HG03520 (cell line): ENCODE results near the gene HACE1.
"Not testable (repeated sequence)": the region's sequence is repeated elsewhere in the genome, so short reads cannot be mapped to it uniquely, and the experiment has no call there.

Experiments
- ATAC-seq: cut with Tn5 transposase; IDR thresholded peaks from one replicate; pipeline ENCODE4 v1.9.1; 2021; ENCODE audit warnings: mild to moderate bottlenecking, moderate library complexity; ENCODE audit not compliant: unreplicated experiment

Gene HACE1

DNA sequence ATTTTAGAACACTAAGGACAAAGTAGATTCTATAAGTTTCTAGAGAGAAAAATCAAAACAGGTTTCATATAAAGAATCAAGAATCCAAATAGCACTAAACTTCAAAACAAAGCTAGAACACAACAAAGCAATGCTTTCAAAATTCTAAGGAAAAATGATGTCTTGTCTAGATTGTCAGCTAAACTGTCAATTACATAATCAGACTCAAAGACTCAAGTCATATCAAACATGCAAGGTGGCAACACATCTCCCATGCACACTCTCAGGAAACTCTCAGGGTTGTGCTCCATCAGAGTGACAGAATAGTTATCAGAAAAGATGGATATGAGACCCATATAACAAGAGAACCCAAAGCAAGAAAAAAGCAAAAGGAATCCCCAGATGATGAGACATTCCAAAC, 23.9 kb downstream of the HACE1 start:
- no peak for ATAC-seq

DNA sequence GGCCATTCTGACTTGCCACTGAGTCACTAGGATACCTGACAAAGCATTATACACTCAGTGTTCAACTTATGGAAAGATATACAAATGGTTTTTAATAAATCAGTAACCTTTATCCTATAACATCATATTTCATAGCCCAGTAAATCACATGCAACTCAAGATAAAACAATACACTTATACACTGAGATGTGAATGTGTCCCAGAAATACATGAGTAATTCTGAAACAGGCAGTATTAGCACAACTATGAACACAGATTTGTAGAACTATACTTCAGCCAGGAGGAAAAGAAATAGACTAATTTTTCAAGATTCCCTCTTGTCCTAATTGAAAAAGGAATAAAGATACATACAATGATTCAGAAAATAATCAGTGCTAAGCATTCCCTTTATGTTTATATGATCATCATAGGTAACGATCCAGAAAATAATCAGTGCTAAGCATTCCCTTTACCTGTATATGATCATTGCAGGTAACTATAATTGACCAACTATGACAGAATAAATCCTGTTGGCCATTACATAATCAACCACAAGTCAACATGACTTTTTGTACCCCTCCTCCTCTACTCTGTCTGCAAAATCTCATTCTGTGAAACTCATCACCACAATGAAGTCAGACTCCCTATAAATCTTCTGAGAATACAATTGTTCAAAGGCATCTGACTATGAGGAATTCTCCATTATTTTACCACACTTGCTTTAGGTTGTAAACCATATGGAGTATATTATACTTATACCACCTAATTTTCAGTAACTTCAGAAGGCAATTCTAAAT, 30.3 kb downstream of the HACE1 start:
- ATAC-seq: no peak

DNA sequence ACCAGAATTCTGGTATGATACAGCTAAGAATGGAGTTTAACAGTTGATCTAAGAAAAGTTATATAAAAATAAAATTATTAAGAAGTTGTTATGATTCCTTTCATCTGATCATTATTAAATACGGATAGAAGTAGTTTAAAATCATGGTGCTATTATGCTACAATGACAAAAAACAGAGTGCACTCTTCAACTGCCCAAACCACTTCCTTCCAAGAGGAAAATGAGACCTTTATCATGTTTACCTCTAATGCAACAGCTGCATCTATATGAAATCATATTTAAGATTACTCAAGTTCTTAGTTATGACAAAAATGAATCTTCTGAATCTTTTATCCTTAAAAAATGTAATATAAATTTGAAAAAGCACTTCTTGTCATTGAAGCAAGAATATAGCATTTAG, 31.2 kb downstream of the HACE1 start:
- no peak for ATAC-seq

DNA sequence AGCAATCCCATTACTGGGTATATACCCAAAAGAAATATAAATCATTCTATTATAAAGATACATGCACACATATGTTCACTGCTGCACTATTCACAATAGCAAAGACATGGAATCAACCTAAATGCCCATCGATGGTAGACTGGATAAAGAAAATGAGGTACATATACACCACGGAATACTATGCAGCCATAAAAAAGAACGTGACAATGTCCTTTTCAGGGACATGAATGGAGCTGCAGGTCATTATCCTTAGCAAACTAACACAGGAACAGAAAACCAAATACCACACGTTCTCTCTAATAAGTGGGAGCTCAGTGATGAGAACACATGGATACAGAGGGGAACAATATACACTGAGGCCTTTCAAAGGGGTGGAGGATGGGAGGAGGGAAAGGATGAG, 38.9 kb downstream of the HACE1 start:
- ATAC-seq: not testable (repeated sequence)

DNA sequence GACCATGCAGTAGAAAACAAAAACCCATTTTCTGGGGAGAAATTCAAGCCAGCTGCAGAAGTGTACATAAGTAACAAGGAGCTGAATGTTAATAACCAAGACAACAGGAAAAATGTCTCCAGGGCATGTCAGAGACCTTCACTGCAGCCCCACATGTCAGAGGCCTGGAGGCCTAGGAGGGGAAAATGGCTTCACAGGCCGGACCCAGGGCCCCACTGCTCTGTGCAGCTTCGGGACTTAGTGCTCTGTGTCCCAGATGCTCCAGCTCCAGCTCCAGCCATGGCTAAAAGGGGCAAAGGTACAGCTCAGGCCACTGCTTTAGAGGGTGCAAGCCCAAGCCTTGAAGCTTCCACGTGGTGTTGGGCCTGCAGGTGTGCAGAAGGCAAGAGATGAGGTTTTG, 43.6 kb downstream of the HACE1 start:
- ATAC-seq: no peak

DNA sequence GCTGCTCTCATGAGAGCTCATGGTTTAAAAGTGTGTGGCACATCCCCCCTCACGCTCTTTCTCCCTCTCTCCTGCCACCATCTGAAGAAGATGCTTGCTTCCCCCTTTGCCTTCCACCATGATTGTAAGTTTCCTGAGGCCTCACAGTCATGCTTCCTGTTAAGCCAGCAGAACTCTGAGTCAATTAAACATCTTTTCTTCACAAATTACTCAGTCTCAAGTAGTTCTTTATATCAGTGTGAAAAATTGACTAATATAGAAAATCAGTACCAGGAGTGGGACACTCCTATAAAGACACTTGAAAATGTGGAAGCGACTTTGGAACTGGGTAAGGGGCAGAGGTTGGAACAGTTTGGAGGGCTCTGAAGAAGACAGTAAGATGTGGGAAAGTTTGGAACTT, 45.0 kb downstream of the HACE1 start:
- no peak for ATAC-seq

DNA sequence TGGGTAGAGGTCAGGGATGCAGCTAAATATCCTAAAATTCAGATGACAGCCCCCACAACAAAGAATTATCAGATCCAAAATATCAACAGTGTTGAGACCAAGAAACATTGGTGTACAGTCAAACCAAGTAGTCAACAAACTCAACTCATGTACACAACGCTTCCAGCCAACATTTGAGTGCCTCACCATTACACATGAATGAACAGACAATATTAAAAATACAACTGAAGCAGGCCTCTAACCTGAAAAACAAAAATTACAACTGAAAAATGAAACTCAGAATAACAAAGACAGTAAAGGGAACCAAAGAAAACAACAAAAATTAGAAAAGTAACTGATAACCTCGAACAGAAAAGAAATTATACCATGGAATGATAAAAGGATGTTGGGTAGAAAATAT, 46.2 kb downstream of the HACE1 start:
- no peak for ATAC-seq

DNA sequence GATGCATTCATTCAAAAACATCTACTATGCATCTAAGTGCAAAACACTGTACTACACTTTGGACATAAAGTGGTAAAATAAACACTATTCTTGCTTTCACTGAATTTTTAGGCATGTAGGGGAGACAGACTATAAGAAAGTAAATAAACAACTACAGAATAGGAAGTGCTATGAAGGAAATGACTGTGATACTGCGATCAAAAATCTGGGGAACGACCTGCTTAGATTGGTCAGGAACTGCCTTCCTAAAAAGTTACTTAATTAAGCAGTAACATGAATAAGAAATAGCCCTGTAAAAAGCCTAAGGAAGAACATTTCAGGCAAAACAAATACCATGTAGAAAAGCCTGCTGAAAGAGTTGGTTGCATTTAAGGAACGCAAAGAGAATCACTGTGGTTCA, 50.6 kb downstream of the HACE1 start:
- ATAC-seq: no peak

DNA sequence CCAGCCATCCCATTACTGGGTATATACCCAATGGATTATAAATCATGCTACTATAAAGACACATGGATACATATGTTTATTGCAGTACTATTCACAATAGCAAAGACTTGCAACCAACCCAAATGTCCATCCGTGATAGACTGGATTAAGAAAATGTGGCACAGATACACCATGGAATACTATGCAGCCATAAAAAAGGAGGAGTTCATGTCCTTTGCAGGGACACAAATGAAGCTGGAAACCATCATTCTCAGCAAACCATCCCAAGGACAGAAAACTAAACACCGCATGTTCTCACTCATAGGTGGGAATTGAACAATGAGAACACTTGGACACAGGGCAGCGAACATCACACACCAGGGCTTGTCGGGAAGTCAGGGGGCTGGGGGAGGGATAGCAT, 54.4 kb downstream of the HACE1 start:
- ATAC-seq: not testable (repeated sequence)

DNA sequence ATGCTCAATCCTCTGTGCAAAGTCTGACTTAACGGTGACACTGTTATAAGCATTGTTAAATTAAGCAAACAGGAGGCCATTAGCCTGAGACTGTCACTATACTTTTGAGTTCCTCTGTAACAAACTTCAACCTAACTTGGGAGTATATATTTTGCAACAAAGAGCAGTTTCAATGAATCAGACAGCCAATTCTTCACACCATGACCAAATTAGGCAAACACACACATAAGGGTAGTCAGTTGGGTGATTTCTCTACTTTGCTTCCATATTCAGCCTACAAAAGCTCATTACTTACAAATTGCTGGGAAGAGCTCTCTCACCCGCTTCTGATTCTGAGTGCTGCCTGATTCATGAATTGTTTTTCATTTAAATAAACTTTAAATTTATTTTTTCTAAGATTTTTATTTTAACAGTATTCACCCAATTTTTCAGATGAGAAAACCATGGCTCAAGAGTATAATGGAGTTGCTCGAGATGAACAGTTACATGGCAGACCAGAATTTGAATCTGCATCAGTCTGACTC, 60.5 kb downstream of the HACE1 start:
- no peak for ATAC-seq

DNA sequence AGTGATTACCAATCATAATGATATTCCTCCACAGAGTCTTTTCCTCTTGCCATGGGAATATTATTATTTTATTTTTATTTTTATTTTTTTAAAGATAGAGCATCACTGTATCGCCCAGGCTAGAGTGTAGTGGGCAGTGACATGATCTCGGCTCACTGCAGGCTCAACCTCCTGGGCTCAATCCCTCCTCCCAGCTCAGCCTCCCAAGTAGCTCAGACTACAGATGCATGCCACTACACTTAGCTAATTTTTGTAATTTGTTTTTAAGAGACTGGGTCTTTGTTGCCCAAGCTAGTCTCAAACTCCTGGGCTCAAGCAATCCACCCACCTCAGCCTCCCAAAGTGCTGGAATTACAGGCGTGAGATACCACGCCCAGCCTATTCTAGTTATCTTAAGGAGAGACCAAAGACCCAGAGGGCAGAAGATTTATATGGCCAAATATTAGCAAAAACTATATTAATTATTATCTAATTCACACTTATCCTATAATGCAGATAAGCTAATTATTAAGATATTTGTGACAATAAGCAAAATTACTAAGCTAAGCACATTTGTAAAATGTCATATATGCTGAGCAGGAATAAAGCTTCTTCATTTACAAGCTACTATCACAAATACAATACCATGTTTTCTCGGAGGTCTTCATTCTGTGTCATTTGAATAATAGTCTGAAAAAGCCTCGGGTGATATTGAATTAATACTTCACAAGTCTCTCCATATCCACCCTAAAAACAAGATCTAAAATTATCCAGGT, 63.5 kb downstream of the HACE1 start:
- no peak for ATAC-seq

DNA sequence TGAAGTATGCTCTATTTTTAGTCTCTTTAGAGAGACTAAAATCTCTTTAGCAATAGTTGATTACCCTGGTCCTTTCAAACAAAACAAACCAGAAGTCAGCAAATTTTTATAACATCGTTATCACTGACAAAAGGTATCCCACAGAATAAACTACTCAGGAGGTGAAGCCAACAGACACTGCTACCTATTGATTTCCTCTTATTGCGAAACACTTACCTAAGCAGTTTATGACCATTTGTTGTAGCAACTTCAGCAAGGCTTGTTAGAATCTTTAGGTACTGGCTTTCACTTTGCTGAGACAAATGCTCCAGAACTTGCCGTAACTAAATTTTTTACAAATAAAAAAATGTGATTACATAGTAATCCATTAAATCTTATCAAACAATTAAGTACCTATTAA, 64.4 kb downstream of the HACE1 start:
- no peak for ATAC-seq

DNA sequence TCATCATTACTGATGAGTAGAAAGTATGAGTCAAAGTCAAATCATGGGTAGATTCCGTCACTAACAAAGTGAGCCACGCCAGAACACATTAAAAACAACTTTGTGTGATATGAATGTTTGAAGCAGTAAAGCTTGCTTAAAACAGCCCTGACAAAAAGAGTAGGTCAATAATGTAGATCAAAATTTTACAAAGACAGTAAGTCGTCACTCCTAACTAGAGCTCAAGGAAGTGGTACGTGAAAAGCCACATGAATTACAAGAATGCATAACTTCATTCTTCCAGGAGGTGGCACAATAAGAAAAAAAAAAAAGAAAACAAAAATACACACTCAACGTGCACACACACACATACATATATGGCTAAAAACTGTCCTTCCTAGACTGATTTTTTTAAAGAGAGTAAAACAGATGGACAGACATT, 69.9 kb downstream of the HACE1 start:
- ATAC-seq: peak; percentile 89

DNA sequence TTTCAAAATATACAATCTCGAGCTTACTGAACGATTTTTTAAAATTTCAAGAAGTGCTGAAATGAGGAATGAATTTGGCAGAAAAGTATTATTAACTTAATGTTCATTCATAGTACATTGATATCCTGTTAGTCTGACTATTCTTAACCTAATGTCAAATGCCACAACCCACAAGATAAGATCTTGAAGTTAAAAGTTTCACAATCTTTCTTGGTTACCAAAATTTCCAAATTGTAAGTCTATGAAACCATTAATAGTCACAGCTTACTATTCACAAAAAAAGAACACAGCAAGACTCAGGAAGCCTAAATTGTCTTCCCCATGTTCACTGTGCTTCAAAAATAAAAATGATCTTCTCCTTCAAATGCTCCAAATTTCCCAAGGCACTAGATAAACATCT, 71.3 kb downstream of the HACE1 start:
- no peak for ATAC-seq

DNA sequence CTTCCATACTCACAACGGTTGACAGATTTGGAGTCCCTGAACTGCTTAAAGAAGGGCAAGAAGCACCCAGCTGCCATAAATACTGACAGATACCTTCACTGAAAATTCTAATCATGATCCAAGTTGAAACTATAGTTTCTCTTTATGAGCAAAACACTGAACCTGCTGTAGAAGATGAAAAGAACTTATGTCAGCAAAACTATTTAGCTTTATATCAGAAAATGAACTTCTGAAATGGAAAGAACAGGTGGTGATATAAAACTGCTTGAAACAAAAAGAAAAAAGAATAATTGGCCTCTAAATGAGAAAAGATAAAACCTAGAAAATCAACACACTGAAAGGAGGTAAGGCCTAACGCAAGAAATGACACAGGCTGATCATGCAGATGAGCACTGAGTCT, 72.4 kb downstream of the HACE1 start:
- no peak for ATAC-seq

DNA sequence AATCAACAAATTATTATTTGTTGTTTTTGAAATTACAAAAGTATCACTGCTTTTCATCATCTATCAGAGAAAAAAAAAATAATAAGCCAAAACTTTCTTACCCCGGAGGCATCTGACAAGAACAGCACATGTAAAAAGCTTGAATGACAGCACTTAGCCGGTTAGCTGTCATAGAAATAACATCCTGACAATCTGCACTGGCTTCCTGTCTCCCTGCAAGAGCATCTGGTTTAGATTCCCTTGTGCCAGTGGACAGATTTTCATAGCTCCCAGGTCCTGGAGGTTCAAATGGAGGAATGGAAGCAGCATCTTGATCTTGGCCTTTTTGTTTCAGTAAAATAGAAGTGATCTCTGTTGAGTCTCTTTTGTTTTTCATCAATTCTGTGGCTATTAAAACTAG, 74.8 kb downstream of the HACE1 start:
- no peak for ATAC-seq

DNA sequence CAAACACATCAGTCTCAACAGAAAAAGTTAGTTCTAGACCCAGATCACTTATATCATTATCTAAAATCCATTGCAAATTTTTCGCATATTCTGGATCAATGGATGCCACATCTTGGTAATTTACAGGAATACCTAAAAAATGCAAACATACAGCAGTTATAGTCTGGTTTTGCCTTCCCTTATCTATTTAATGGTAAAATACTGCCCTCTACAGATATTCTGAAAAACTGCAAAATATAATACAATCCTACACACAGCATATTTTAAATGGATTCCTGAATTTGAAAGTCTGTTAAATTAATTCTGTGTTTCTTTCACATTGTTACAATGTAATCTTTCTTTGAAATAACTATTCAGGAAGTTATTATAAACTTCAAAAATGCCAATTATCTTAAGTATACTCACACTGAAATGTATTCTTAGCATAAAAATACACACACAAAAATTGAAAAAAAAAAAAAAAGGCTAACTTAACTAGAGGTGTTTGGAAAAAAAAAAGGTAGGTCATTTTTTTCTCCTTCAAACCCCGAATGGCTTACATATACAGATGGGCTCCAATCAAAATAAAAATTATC, 88.4 kb downstream of the HACE1 start:
- ATAC-seq: peak; percentile 97

DNA sequence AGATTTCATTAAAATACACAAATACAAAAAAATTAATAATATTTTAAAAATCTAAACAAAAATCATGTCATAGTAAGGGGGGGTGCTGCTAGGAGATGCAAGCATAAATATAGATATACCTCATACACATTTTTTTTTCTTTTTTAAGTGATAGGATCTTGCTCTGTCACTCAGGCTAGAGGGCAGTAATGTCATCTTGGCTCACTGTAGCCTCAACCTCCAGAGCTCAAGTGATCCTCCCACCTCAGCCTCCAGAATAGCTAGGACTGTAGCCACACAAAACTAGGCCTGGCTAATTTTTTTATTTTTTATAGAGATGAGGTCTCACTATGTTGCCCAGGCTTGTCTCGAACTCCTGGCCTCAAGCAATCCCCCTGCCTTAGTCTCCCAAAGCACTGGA, 90.8 kb downstream of the HACE1 start:
- no peak for ATAC-seq

DNA sequence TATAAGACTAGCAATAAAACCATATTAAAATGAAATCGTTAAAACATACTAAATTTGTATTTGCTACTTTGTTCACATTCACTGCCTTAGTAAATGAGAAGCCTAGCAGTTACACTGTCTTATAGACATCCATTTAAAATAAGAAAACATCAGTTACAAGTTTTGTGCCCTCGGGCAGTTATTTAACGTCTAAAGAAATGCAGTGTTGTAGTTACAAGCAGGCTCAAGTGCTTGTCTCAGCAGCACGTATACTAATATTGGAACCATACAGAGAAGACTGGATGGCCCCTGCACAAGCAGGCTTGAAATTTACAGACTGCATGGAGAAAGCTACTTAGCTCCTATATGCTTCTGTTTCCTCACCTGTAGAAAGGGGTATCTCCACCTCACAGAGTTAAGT, 93.1 kb downstream of the HACE1 start:
- ATAC-seq: no peak

DNA sequence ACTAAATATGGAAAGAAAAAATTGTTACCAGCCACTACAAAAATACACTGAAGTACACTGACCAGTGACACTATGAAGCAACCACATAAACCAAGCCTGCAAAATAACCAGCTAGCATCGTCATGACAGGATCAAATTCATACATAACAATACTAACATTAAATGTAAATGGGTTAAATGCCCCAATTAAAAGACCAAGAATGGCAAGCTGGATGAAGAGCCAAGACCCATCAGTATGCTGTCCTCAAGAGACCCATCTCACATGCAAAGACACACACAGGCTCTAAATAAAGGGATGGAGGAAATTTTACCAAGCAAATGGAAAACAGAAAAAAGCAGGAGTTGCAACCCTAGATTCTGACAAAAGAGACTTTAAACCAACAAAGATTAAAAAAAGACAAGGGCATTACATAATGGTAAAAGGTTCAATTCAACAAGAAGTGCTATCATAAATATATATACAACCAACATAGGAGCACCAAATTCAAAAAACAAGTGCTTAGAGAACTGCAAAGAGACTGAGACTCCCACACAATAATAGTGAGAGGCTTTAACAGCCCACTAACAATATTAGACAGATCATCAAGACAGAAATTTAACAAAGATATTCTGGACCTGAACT, 104.8 kb downstream of the HACE1 start:
- ATAC-seq: no peak

DNA sequence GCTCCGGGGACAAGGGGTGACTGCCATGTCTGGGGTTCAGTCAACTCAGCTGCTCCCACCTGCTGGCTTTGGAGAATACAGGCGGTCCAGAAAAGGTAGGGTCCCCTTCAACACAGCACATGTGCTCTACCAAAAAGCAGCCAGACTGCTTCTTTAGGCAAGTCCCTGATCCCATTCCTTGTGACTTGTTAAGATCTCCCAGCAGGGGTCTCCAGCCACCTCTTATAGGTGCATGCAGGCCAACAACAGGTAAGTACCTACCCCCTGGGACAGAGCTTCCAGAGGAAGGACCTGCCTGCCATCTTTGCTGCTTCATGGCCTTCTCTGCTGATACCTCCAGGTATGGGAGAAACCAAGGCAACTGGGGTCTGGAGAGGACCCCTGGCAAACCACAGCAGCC, 106.5 kb downstream of the HACE1 start:
- no peak for ATAC-seq
